Progenitor cell of endocrine pancreas (in vitro differentiated cells): ENCODE results near the gene ATG7. TPM values are rescaled to one million over a fixed set of nuclear protein-coding genes. Genes with fewer than 3 reads are reported as not detected.

Experiments
- DNase-seq: peaks from one replicate; pipeline ENCODE4 v3.0.0; 2021; ENCODE audit warnings: low spot score; ENCODE audit not compliant: unreplicated experiment
- H3K27ac Mint-ChIP-seq: 2 replicates; pipeline ENCODE4 v1.8.0; 2021; ENCODE audit warnings: mild to moderate bottlenecking, moderate library complexity, mixed read lengths
- H3K27me3 Mint-ChIP-seq: 2 replicates; pipeline ENCODE4 v1.8.0; 2021; ENCODE audit warnings: mixed read lengths
- H3K36me3 Mint-ChIP-seq: 2 replicates; pipeline ENCODE4 v1.8.0; 2022; ENCODE audit warnings: mixed read lengths; ENCODE audit not compliant: insufficient read depth
- H3K4me1 Mint-ChIP-seq: 2 replicates; pipeline ENCODE4 v1.8.0; 2021; ENCODE audit warnings: low read depth, mixed read lengths
- H3K4me3 Mint-ChIP-seq: 2 replicates; pipeline ENCODE4 v1.8.0; 2021; ENCODE audit warnings: low read depth, mild to moderate bottlenecking, moderate library complexity, mixed read lengths
- H3K9me3 Mint-ChIP-seq: 2 replicates; pipeline ENCODE4 v1.8.0; 2021; ENCODE audit warnings: low read depth, mixed read lengths
- total RNA-seq: library from RNA; stranded (reverse); gene quantifications from 2 replicates; pipeline ENCODE4 v1.2.1, GENCODE V29; 2021
- TF ChIP-seq, protein P1 (sequence below): fragments of 200-600 bp; sonication (generic); IDR thresholded peaks from one replicate; pipeline ENCODE4 v1.5.0; 2021; ENCODE audit warnings: antibody characterized with exemption, mild to moderate bottlenecking; ENCODE audit not compliant: unreplicated experiment

The ATG7 gene
- total RNA-seq, 1 donor from 2014 or later, result 29.1 TPM

GRCh38 chr3:11434017-11434526, 161.9 kb downstream of the ATG7 start:
- peaks cover 1% of the 10 kb centered on the region for H3K4me1 Mint-ChIP-seq
- no peaks in the 10 kb centered on the region for H3K36me3 Mint-ChIP-seq
- no peak overlapping the region for H3K27ac Mint-ChIP-seq
- TF ChIP-seq, protein P1, sequence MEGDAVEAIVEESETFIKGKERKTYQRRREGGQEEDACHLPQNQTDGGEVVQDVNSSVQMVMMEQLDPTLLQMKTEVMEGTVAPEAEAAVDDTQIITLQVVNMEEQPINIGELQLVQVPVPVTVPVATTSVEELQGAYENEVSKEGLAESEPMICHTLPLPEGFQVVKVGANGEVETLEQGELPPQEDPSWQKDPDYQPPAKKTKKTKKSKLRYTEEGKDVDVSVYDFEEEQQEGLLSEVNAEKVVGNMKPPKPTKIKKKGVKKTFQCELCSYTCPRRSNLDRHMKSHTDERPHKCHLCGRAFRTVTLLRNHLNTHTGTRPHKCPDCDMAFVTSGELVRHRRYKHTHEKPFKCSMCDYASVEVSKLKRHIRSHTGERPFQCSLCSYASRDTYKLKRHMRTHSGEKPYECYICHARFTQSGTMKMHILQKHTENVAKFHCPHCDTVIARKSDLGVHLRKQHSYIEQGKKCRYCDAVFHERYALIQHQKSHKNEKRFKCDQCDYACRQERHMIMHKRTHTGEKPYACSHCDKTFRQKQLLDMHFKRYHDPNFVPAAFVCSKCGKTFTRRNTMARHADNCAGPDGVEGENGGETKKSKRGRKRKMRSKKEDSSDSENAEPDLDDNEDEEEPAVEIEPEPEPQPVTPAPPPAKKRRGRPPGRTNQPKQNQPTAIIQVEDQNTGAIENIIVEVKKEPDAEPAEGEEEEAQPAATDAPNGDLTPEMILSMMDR, result no peak
- H3K4me3 Mint-ChIP-seq, result no peak overlapping the region
- no peak for DNase-seq
- no peaks in the 10 kb centered on the region for H3K9me3 Mint-ChIP-seq
- H3K27me3 Mint-ChIP-seq, result no peaks in the 10 kb centered on the region

DNA sequence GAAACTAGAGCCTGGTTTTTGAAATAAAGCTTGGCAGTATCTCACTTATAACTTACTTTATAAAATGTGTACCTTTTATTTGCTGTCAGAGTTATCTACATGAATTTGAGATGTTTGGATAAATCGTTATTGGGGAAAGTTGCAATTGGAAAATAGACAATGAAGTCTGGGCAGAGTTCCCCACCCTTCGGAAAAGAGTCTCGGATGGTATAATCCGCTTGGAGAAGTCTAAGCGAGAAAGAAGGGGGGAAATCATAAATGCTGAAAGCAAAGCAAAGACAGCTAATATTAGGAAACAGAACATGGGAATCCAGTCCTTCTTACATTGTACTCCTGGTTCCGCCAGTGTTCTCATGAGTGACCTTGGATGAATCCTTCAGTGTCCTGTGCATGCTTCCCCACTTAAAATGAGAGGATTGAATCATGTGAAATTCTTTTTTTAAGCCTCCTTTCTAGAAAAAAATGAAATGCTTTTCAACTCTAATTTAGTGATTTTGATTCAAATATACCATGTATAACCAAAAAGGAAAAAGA, 162.4 kb downstream of the ATG7 start:
- Mint-ChIP-seq H3K4me1 (peaks cover 1% of the 10 kb centered on the region), H3K36me3 (no peaks in the 10 kb centered on the region), H3K27me3 (no peaks in the 10 kb centered on the region), H3K27ac (no peak overlapping the region), H3K9me3 (no peaks in the 10 kb centered on the region), H3K4me3 (no peak overlapping the region)
- TF ChIP-seq, protein P1, result no peak
- DNase-seq, result no peak

DNA sequence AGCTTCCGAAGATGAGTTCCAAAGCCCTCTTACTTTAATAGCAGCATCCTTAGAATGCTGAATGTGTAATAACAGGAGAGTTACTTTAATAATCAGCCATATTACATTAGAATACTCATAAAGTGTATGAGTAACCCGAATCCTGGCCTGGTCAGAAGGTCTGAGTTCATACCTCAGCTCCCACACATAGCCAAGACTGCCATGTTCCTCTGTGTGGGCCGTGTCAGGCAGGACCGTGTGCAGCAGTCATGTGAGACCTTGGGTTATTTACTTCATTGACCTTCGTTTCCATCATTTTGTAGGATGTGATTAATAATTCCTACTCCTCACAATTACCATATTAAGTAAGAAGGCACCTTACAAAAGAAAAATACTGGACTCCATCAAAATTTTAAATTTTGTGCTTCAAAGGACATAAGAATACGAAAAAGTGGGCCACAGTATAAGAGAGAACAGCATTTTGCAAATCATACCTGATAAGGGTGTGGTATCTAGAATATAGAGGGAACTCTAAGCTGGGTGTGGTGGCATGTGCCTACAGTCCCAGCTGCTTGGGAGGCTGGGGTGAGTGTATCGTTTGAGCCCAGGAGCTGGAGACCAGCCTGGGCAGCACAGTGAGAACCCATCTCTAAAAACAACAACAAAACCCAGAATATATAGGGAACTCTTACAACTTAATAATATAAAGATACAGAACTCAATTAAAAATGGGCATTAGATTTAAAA, 163.4 kb downstream of the ATG7 start:
- Mint-ChIP-seq H3K27me3 (no peaks in the 10 kb centered on the region), H3K36me3 (no peaks in the 10 kb centered on the region), H3K4me1 (peaks cover 1% of the 10 kb centered on the region), H3K27ac (no peak overlapping the region), H3K4me3 (no peak overlapping the region), H3K9me3 (no peaks in the 10 kb centered on the region)
- no peak for DNase-seq
- TF ChIP-seq, protein P1, result no peak

DNA sequence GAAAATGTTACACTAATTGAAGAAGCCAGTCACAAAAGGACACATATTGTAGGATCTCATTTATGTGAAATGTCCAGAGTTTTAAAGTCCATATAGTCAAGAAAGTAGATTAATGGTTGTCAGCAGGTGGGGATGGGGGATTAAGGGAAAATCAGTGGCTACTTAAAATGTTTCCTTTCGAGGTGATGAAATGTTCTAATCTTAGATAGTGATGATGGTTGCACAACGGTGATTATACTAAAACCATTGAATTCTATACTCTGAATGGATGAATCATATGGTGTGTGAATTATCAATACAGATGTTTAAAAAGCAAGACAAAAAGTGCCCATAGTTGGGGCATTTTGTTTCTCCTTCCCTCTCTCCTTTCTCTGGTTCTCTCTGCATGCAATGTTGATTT, 164.6 kb downstream of the ATG7 start:
- Mint-ChIP-seq H3K36me3 (no peaks in the 10 kb centered on the region), H3K27me3 (no peaks in the 10 kb centered on the region), H3K9me3 (no peaks in the 10 kb centered on the region), H3K4me3 (no peak overlapping the region), H3K27ac (no peak overlapping the region), H3K4me1 (no peaks in the 10 kb centered on the region)
- no peak for DNase-seq
- TF ChIP-seq, protein P1, result no peak

- Mint-ChIP-seq H3K4me1 (no peaks in the 10 kb centered on the region), H3K27me3 (no peaks in the 10 kb centered on the region)
Measured at GRCh38 chr3:11437506-11437905, 165.3 kb downstream of the ATG7 start.

More at GRCh38 chr3:11437506-11437905, 165.3 kb downstream of the ATG7 start:
- DNase-seq, result no peak
- no peaks in the 10 kb centered on the region for H3K36me3 Mint-ChIP-seq
- TF ChIP-seq, protein P1, result no peak
- H3K4me3 Mint-ChIP-seq, result no peak overlapping the region
- H3K9me3 Mint-ChIP-seq, result no peaks in the 10 kb centered on the region
- no peak overlapping the region for H3K27ac Mint-ChIP-seq
